Caco-2 (cell line): Measurements from ENCODE around the gene TP53RK. TPM values are rescaled to one million over a fixed set of nuclear protein-coding genes. Genes with fewer than 3 reads are reported as not detected.

Source experiments
- BruUV-seq: library from RNA; stranded (reverse); fragments of 400-500 nt; replicated peaks from 2 replicates; lab custom pipeline; 2021; lab: Mats Ljungman, UMichigan
- CTCF ChIA-PET: fragments of 300-600 bp; sonication (Branson Sonifier 250); formaldehyde crosslinking; loops from one replicate; lab custom pipeline; 2022; ENCODE audit warnings: antibody characterized with exemption; lab: Charles Lee
- POLR2A ChIA-PET: fragments of 300-600 bp; sonication (Branson Sonifier 250); formaldehyde crosslinking; loops from one replicate; lab custom pipeline; 2022; ENCODE audit warnings: antibody characterized with exemption; lab: Charles Lee
- DNase-seq, 2 experiments: peaks; one replicate each; pipeline versions ENCODE4 v3.0.0 to v3.0.0-alpha.2; 2020 to 2022
- H3K27me3 ChIP-seq: replicated peaks from 2 replicates; pipeline ENCODE4 v1.6.0; 2011; ENCODE audit warnings: low read length; ENCODE audit not compliant: control insufficient read depth, insufficient read depth
- H3K36me3 ChIP-seq: 2 replicates; pipeline ENCODE4 v1.5.1; 2011; ENCODE audit warnings: low read length; ENCODE audit not compliant: control insufficient read depth, insufficient read depth
- H3K4me1 ChIP-seq: fragments of 250-450 bp; sonication (Bioruptor Pico); 2 replicates; pipeline ENCODE4 v1.5.1; 2020; ENCODE audit warnings: mild to moderate bottlenecking
- H3K4me3 ChIP-seq: 2 replicates; pipeline ENCODE4 v1.5.1; 2011; ENCODE audit warnings: low read depth, mild to moderate bottlenecking, control low read depth, low read length
- H3K9me3 ChIP-seq: fragments of 250-450 bp; sonication (Bioruptor Pico); 2 replicates; pipeline ENCODE4 v1.5.1; 2020; ENCODE audit warnings: mild to moderate bottlenecking, moderate library complexity
- H3K27ac Mint-ChIP-seq: one replicate; pipeline ENCODE4 v1.8.0; 2022; ENCODE audit warnings: mixed read lengths; ENCODE audit not compliant: unreplicated experiment
- H3K27me3 Mint-ChIP-seq: one replicate; pipeline ENCODE4 v1.8.0; 2022; ENCODE audit warnings: mixed read lengths; ENCODE audit not compliant: insufficient read depth, unreplicated experiment
- H3K36me3 Mint-ChIP-seq: one replicate; pipeline ENCODE4 v1.8.0; 2022; ENCODE audit warnings: mild to moderate bottlenecking, mixed read lengths; ENCODE audit not compliant: insufficient read depth, unreplicated experiment
- H3K4me1 Mint-ChIP-seq: one replicate; pipeline ENCODE4 v1.8.0; 2022; ENCODE audit warnings: low read depth, mixed read lengths; ENCODE audit not compliant: unreplicated experiment
- H3K4me3 Mint-ChIP-seq: one replicate; pipeline ENCODE4 v1.8.0; 2022; ENCODE audit warnings: mild to moderate bottlenecking, moderate library complexity, mixed read lengths; ENCODE audit not compliant: unreplicated experiment
- H3K9me3 Mint-ChIP-seq: one replicate; pipeline ENCODE4 v1.8.0; 2022; ENCODE audit warnings: mixed read lengths; ENCODE audit not compliant: unreplicated experiment
- CTCF ChIP-seq, 2 experiments: fragments of 200-600 bp in 1 of 2; IDR thresholded peaks; 1 replicate in 1 of 2; 2 replicates in 1 of 2; pipeline versions ENCODE4 v1.5.1 to v1.8.0; 2011 to 2022; ENCODE audit warnings: antibody characterized with exemption in 1 of 2, control low read depth in 1 of 2, inconsistent platforms in 1 of 2, low read depth in 1 of 2, low read length in 1 of 2, mild to moderate bottlenecking in 1 of 2, moderate library complexity in 1 of 2; ENCODE audit not compliant: insufficient read depth in 1 of 2, severe bottlenecking in 1 of 2, unreplicated experiment in 1 of 2
- intact Hi-C: fragments of 100-400 bp; cut with micrococcal nuclease; formaldehyde crosslinking; loops from one replicate; pipeline ENCODE4 v1.10.0; 2022; ENCODE audit not compliant: unreplicated experiment
- total RNA-seq: library from RNA; stranded (reverse); gene quantifications from 2 replicates; pipeline ENCODE4 v1.2.3, GENCODE V29; 2022

TP53RK gene
- total RNA-seq, 1 experiment from 2014 or later, result 22.7 TPM

- H3K4me1 Mint-ChIP-seq, result no peaks in the 10 kb centered on the region
- Histone ChIP-seq H3K4me1 (no peaks in the 10 kb centered on the region), H3K27me3 (no peaks in the 10 kb centered on the region), H3K36me3 (no peaks in the 10 kb centered on the region), H3K9me3 (peaks cover 3% of the 10 kb centered on the region; the same call in 1 of the 2 replicates), H3K4me3 (no peak overlapping the region)
- H3K27ac Mint-ChIP-seq, result no peak overlapping the region
- no peaks in the 10 kb centered on the region for H3K9me3 Mint-ChIP-seq
- no peak overlapping the region for H3K4me3 Mint-ChIP-seq
- intact Hi-C loops, result no loop called here
- BruUV-seq, result no TSS peak
- POLR2A ChIA-PET, result no interaction called here
- H3K27me3 Mint-ChIP-seq, result peaks cover 17% of the 10 kb centered on the region
- H3K36me3 Mint-ChIP-seq, result no peaks in the 10 kb centered on the region
- DNase-seq, result no peak
- TF ChIP-seq CTCF (IDR thresholded peaks at IDR 0.05; ENCODE audit: insufficient read depth in 1 of 2, low read depth in 1 of 2, low read length in 1 of 2, severe bottlenecking in 1 of 2, unreplicated experiment in 1 of 2), result no peak
- CTCF ChIA-PET, result interaction anchor here (1.0 kb wide), 1 partner anchor 88 kb away, joined by 3 read pairs; no protein-coding TSS in a partner anchor
Measured at GRCh38 chr20:46649650-46649949, 39.6 kb downstream of the TP53RK start.

- Histone ChIP-seq H3K9me3 (peaks cover 3% of the 10 kb centered on the region; the same call in 1 of the 2 replicates), H3K36me3 (no peaks in the 10 kb centered on the region), H3K4me1 (no peaks in the 10 kb centered on the region), H3K4me3 (no peak overlapping the region), H3K27me3 (no peaks in the 10 kb centered on the region)
- no peak for TF ChIP-seq CTCF (IDR thresholded peaks at IDR 0.05; ENCODE audit: insufficient read depth in 1 of 2, low read depth in 1 of 2, low read length in 1 of 2, severe bottlenecking in 1 of 2, unreplicated experiment in 1 of 2)
- no peak overlapping the region for H3K4me3 Mint-ChIP-seq
- H3K27ac Mint-ChIP-seq, result no peak overlapping the region
- intact Hi-C loops, result no loop called here
- no peaks in the 10 kb centered on the region for H3K4me1 Mint-ChIP-seq
- no peaks in the 10 kb centered on the region for H3K9me3 Mint-ChIP-seq
- CTCF ChIA-PET, result interaction anchor here (1.0 kb wide), 1 partner anchor 87 kb away, joined by 3 read pairs; no protein-coding TSS in a partner anchor
- H3K27me3 Mint-ChIP-seq, result peaks cover 17% of the 10 kb centered on the region
- POLR2A ChIA-PET, result no interaction called here
- no peaks in the 10 kb centered on the region for H3K36me3 Mint-ChIP-seq
- DNase-seq, result no peak
- BruUV-seq, result no TSS peak
Measured at GRCh38 chr20:46648903-46649649, 40.2 kb downstream of the TP53RK start.

GRCh38 chr20:46647469-46647868 is 41.8 kb downstream of the TP53RK start:
- no peaks in the 10 kb centered on the region for H3K27me3 ChIP-seq
- Mint-ChIP-seq H3K4me3 (no peak overlapping the region), H3K36me3 (no peaks in the 10 kb centered on the region), H3K9me3 (no peaks in the 10 kb centered on the region), H3K27ac (no peak overlapping the region), H3K4me1 (no peaks in the 10 kb centered on the region), H3K27me3 (peaks cover 14% of the 10 kb centered on the region)
- intact Hi-C loops, result no loop called here
- no TSS peak for BruUV-seq
- no peaks in the 10 kb centered on the region for H3K36me3 ChIP-seq
- TF ChIP-seq CTCF (IDR thresholded peaks at IDR 0.05; ENCODE audit: insufficient read depth in 1 of 2, low read depth in 1 of 2, low read length in 1 of 2, severe bottlenecking in 1 of 2, unreplicated experiment in 1 of 2), result no peak
- ChIA-PET POLR2A (no interaction called here), CTCF (no interaction called here)
- H3K4me3 ChIP-seq, result no peak overlapping the region
- DNase-seq, result no peak
- H3K9me3 ChIP-seq, result peaks cover 3% of the 10 kb centered on the region; the same call in 1 of the 2 replicates
- no peaks in the 10 kb centered on the region for H3K4me1 ChIP-seq
